ENCODE results near the gene NCOR1.
A peak's percentile ranks its signal among the peaks of the same experiment; 100 is the strongest.
"Not testable (repeated sequence)": the region's sequence is repeated elsewhere in the genome, so short reads cannot be mapped to it uniquely, and the experiment has no call there.

Gene NCOR1

DNA sequence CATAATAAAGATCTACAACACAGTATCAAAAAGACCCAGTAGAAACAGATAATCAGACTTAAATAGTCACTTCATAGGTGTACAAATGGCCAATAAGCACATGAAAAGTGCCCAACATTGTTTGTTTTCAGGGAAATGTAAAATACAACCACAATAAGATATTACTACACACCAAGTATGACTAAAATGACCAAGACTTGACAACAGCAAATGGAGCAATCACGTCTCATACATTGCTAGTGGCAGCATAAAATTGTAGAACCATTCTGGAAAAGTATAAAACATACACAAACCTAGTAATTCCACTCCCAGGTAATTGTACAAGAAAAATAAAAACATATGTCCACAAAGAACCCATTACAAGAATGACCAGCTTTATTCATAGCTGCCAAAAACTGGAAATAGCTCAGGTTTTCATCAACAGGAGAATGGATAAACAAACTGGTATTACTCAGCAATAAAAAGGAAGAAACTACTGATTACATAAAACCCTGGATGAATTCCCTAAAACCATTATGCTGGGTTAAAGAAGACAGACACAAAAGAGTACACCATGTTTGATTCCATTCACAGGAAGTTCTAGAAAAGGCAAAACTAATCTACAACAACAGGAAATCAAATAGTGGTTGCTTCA lies 130.2 kb downstream of the NCOR1 start:
- DNase-seq (ENCODE audit: low spot score), result no peak

GRCh38 chr17:16083223-16083622 lies 132.1 kb downstream of the NCOR1 start:
- DNase-seq (ENCODE audit: low spot score), result no peak

GRCh38 chr17:16081507-16082087 lies 133.7 kb downstream of the NCOR1 start:
- DNase-seq (ENCODE audit: low spot score), result no peak

- DNase-seq (ENCODE audit: low spot score), result no peak
Measured at GRCh38 chr17:16080366-16080765, 135.0 kb downstream of the NCOR1 start.

GRCh38 chr17:16075949-16076348 lies 139.4 kb downstream of the NCOR1 start:
- no peak for DNase-seq (ENCODE audit: low spot score)

- DNase-seq (ENCODE audit: low spot score), result no peak
Measured at GRCh38 chr17:16074423-16074822, 140.9 kb downstream of the NCOR1 start.

DNA sequence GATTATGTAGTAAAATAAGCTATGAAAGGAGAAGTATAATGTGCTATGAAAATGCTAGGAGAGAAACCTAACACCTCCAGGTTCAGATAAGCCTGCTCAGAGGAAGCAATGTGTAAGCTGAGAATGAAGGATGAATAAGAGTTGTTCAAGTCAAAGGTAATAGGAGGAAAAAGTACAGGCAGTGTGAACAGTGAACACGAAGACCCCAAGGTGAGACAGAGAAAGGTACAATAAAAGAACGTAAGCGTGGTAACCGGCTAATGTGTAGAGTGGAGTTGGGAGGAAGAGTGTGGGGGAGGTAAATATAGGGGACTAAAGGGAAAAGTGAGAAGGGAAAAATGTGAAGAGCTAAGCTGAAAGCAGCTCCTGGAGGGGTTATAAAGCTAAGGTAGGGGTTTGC lies 141.5 kb downstream of the NCOR1 start:
- DNase-seq (ENCODE audit: low spot score), result no peak

GRCh38 chr17:16072031-16072430 lies 143.3 kb downstream of the NCOR1 start:
- no peak for DNase-seq (ENCODE audit: low spot score)

DNA sequence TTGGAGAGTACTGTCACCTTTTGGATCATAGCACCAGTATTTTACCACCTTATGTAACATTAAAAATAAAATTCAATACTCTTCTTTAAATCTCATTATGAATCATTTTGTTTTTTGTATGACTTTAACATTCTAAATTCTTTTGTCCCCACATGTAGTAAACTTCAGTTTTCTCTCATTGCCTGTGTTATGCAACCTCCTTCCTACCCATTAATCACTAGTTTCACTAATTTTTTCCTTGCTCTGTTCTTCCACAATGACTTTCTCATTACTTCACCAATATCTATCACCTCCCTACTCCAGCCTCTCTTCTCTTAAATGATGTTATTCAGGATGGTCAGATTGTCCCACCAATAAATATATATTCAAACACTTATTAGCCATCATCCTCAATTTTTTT lies 147.0 kb downstream of the NCOR1 start:
- no peak for DNase-seq (ENCODE audit: low spot score)

DNA sequence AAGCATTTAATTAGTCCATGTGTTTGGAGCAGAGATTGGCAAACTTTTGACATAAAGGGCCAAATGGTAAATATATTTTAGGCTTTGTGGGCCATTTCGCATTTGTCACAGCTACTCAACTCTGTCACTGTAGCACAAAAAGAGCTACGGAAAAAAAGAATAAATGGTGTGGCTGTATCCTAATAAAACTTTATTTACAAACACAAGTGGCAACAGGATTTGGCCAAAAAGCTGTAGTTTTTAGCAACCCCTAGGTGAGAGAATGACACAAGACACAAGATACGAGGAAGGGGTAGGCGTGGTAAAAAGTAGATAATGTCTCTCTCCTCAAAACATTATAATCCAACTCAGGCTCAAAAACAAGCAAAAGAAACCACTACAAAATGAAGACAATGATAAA lies 149.2 kb downstream of the NCOR1 start:
- no peak for DNase-seq (ENCODE audit: low spot score)

- DNase-seq (ENCODE audit: low spot score), result no peak
Measured at GRCh38 chr17:16061631-16062030, 153.7 kb downstream of the NCOR1 start.

DNA sequence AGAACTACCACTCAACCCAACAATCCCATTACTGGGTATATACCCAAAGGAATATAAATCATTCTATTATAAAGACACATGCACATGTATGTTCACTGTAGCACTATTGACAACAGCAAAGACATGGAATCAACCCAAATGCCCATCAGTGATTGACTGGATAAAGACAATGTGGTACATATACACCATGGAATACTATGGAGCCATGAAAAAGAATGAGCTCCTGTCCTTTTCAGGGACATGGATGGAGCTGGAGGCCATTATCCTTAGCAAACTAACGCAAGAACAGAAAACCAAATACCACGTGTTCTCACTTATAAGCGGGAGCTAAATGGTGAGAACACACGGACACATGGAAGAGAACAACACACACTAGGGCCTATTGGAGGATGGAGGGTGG lies 160.2 kb downstream of the NCOR1 start:
- not testable (repeated sequence) for DNase-seq (ENCODE audit: low spot score)

GRCh38 chr17:16052486-16052885 lies 162.8 kb downstream of the NCOR1 start:
- DNase-seq (ENCODE audit: low spot score), result no peak

DNA sequence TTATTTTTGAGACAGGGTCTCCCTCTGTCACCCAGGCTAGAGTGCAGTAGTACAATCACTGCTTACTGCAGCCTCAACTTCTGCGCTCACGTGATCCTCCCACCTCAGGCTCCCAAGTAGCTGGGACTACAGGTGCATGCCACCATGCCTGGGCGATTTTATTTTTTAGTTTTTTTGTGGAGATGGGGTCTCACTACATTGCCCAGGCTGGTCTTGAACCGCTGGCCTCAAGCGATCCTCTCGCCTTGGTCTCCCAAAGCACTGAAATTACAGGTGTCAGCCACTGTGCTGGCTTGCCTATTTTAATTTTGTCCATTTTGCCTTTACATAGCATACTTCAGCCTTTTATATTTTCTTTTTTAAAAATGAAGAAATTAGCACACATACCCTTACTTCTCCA lies 164.5 kb downstream of the NCOR1 start:
- no peak for DNase-seq (ENCODE audit: low spot score)

GRCh38 chr17:16048811-16049449 lies 166.4 kb downstream of the NCOR1 start:
- DNase-seq (ENCODE audit: low spot score), result no peak

- DNase-seq (ENCODE audit: low spot score), result no peak
Measured at GRCh38 chr17:16046966-16047365, 168.4 kb downstream of the NCOR1 start.

DNA sequence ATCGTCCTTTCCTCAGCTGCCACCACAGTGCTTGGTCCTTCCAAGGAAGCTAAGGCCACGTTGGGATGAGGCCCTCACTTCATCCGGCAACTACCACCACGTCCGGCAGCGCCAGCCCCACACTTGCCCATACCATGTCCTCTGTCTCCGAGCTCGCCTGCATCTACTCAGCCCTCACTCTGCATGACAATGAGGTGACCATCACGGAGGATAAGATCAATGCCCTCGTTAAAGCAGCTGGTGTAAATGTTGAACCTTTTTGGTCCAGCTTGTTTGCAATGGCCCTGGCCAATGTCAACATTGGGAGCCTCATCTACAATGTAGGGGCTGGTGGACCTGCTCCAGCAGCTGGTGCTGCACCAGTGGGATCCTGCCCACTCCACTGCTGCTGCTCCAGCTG lies 170.8 kb downstream of the NCOR1 start:
- peak; percentile 12 for DNase-seq (ENCODE audit: low spot score)

- DNase-seq (ENCODE audit: low spot score), result no peak
Measured at GRCh38 chr17:16040710-16041251, 174.6 kb downstream of the NCOR1 start.

DNA sequence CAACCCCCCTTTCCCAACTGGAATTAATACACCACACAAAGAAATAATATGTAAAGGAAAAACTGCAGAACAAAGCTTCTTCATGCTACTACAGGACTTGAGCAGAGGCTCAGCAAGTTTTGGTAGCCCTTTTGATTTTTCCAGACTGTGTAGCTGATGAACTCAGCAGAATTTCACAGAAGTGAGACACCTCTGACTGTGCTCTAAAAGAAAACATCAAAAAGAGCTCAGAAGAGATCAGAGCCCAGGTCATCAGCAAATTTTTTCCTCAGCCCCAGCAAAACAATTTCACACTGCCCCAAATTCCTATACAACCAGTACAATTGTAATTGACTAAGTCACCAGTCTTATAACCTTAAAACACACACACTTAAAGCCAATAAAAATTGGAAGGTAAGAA lies 177.7 kb downstream of the NCOR1 start:
- no peak for DNase-seq (ENCODE audit: low spot score)

GRCh38 chr17:16036261-16036660 lies 179.1 kb downstream of the NCOR1 start:
- DNase-seq (ENCODE audit: low spot score), result no peak

DNA sequence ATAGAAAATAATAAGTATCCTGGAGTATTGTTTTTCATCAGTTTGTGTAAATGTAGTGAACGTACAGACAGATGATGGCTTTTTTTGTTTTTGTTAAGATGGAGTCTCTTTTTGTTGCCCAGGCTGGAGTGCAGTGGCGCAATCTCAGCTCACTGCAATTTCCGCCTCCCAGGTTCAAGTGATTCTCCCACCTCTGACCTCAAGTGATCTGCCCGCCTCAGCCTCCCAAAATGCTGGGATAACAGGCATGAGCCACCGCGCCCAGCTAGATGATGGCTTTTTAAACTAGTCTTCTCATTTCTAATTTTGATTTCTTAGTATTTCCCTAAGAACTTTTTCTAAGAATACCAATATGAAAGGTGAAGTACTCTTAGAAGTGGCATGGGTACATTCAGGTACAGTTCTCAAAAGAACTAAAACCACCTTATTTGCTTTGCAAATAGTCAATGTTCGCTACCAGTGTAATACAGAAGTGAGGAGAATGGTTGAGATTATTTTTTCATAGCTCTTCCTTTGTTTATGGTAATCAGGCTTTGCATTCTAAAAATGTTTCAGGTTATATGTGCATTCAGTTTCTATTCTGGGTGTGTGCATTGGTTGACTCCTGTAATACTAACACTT lies 181.5 kb downstream of the NCOR1 start:
- DNase-seq (ENCODE audit: low spot score), result no peak

DNA sequence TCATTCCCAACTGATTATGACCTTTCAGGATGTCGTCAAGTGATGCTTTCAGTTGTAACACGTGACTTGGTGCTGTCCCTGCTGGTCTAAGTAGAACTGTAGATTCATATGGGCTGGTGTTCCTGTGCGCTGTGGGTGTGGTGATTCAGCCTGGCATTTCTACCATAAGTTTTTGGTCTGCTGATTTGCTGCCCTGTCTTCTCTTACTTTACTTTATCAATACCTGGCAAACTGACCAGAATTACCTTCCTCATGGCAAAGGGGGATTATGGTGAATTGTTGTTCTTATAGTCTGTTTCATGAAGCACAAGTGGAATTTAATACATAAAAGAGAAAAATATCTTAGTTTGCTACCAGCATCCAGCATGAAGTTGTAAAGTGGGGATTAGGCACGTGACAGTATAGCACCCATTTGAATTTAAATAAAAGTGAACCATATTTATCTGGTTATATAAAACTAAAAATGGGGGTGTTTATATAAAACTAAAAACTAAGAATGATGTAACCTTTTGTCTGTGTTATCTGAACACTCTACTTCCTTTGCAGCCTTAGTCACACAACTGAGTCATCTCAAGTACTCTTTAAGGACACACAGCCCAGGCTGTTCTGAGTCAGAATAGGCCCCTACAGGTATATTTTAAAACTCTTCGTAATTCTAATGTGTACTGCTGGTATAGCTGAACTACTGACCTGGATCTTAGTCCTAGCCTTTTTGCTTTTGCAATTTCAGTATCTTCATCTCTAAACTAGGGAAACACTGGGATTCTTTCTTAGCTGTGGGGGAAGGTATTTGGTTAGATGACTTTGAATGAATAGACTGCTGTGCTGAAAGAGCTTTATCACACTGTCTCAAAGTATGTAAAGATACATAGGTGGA lies 187.4 kb downstream of the NCOR1 start:
- no peak for DNase-seq (ENCODE audit: low spot score)
